H1 (cell line): Measurements from ENCODE around the gene TMEM203. TPM values are rescaled to one million over a fixed set of nuclear protein-coding genes. Genes with fewer than 3 reads are reported as not detected.

Experiments used
- CTCF ChIA-PET: fragments of 300-600 bp; sonication (Branson Sonifier 250); formaldehyde crosslinking; loops from one replicate; lab custom pipeline; 2021; ENCODE audit not compliant: partially characterized antibody; lab: Charles Lee
- POLR2A ChIA-PET: fragments of 300-600 bp; sonication (Branson Sonifier 250); formaldehyde crosslinking; loops from one replicate; lab custom pipeline; 2021; ENCODE audit warnings: inconsistent platforms; ENCODE audit not compliant: partially characterized antibody; lab: Charles Lee
- DNase-seq, 2 experiments: peaks; one replicate each; pipeline versions ENCODE4 v3.0.0 to v3.0.0-alpha.2; 2010 to 2022; ENCODE audit warnings: low spot score in 2 of 2, low read depth in 1 of 2, mixed read lengths in 1 of 2
- FAIRE-seq: peaks from 2 replicates; lab custom pipeline; 2011; peaks lifted over from hg19 to GRCh38; lab: Jason Lieb, UNC
- H2AFZ ChIP-seq: 2 replicates; pipeline ENCODE4 v1.8.1; 2012; ENCODE audit warnings: low read length, inconsistent platforms
- H2AK5ac ChIP-seq: 2 replicates; pipeline ENCODE4 v1.6.1; 2013; ENCODE audit warnings: low read depth, low read length
- H2BK120ac ChIP-seq: replicated peaks from 2 replicates; pipeline ENCODE3; 2013; ENCODE audit warnings: low read depth, low read length, inconsistent platforms
- H2BK12ac ChIP-seq: 2 replicates; pipeline ENCODE4 v1.6.1; 2013; ENCODE audit warnings: low read depth, low read length
- H2BK15ac ChIP-seq: 2 replicates; pipeline ENCODE4 v1.6.1; 2013; ENCODE audit warnings: low read length
- H2BK20ac ChIP-seq: 2 replicates; pipeline ENCODE4 v1.6.1; 2013; ENCODE audit warnings: low read length
- H2BK5ac ChIP-seq: 2 replicates; pipeline ENCODE4 v1.6.1; 2013; ENCODE audit warnings: low read depth, low read length
- H3K14ac ChIP-seq: 2 replicates; pipeline ENCODE4 v1.6.1; 2013; ENCODE audit warnings: inconsistent platforms; ENCODE audit not compliant: insufficient read length
- H3K18ac ChIP-seq: 2 replicates; pipeline ENCODE4 v1.6.1; 2013; ENCODE audit warnings: low read length; ENCODE audit errors: extremely low read depth
- H3K23ac ChIP-seq: 2 replicates; pipeline ENCODE4 v1.6.1; 2013; ENCODE audit warnings: inconsistent platforms; ENCODE audit not compliant: insufficient read length
- H3K23me2 ChIP-seq: 2 replicates; pipeline ENCODE4 v1.6.1; 2013; ENCODE audit warnings: low read depth, low read length
- H3K27ac ChIP-seq: 2 replicates; pipeline ENCODE4 v1.6.1; 2011; ENCODE audit warnings: low read depth, low read length, inconsistent platforms
- H3K27me3 ChIP-seq, 4 experiments: replicated peaks in 1 of 4; 1 replicate in 1 of 4; 2 replicates in 3 of 4; pipeline versions ENCODE4 v1.6.1 to v1.8.1; 2011 to 2013; ENCODE audit warnings: low read length in 3 of 4, mild to moderate bottlenecking in 3 of 4, inconsistent platforms in 2 of 4, mixed read lengths in 2 of 4, moderate library complexity in 1 of 4; ENCODE audit not compliant: control insufficient read depth in 3 of 4, insufficient read depth in 3 of 4; ENCODE audit errors: extremely low read depth in 1 of 4
- H3K36me3 ChIP-seq, 4 experiments: 2 replicates each; pipeline versions ENCODE4 v1.6.1 to v1.8.1; 2011 to 2013; ENCODE audit warnings: mild to moderate bottlenecking in 4 of 4, low read length in 3 of 4, moderate library complexity in 2 of 4, control low read depth in 1 of 4, inconsistent platforms in 1 of 4; ENCODE audit not compliant: insufficient read depth in 4 of 4, control insufficient read depth in 2 of 4
- H3K4ac ChIP-seq: replicated peaks from 2 replicates; pipeline ENCODE3; 2013; ENCODE audit warnings: low read length, low read depth, mixed read lengths, inconsistent platforms; ENCODE audit not compliant: insufficient read length
- H3K4me1 ChIP-seq, 4 experiments: replicated peaks in 1 of 4; 1 replicate in 1 of 4; 2 replicates in 3 of 4; pipeline versions ENCODE4 v1.6.1 to v1.8.1; 2011 to 2013; ENCODE audit warnings: low read length in 3 of 4, inconsistent platforms in 2 of 4, mixed read lengths in 1 of 4; ENCODE audit not compliant: insufficient read depth in 4 of 4, control insufficient read depth in 3 of 4
- H3K4me2 ChIP-seq, 2 experiments: 2 replicates each; pipeline versions ENCODE4 v1.6.1 to v1.8.1; 2011 to 2013; ENCODE audit warnings: low read depth in 2 of 2, low read length in 2 of 2, control low read depth in 1 of 2, inconsistent platforms in 1 of 2, mild to moderate bottlenecking in 1 of 2; ENCODE audit not compliant: insufficient read depth in 1 of 2
- H3K4me3 ChIP-seq, 4 experiments: fragments of 200-600, 300-600 bp in 1 of 4; sonication (generic), shearing (Covaris generic), sonication (Bioruptor Twin) in 1 of 4; 2 replicates each; pipeline versions ENCODE4 v1.5.1 to v1.8.1; 2011 to 2016; ENCODE audit warnings: low read length in 4 of 4, low read depth in 3 of 4, control low read depth in 2 of 4, inconsistent platforms in 2 of 4, mild to moderate bottlenecking in 2 of 4, mixed read lengths in 1 of 4, moderate library complexity in 1 of 4; ENCODE audit not compliant: insufficient read depth in 2 of 4; ENCODE audit errors: extremely low read depth in 1 of 4
- H3K56ac ChIP-seq: replicated peaks from 2 replicates; pipeline ENCODE3; 2013; ENCODE audit warnings: low read depth, mild to moderate bottlenecking, mixed read lengths, low read length, inconsistent platforms; ENCODE audit not compliant: insufficient read length
- H3K79me1 ChIP-seq: 2 replicates; pipeline ENCODE4 v1.6.1; 2013; ENCODE audit warnings: low read depth, low read length, control low read depth
- H3K79me2 ChIP-seq, 2 experiments: 2 replicates each; pipeline versions ENCODE4 v1.6.1 to v1.8.1; 2012 to 2013; ENCODE audit warnings: low read length in 2 of 2, mild to moderate bottlenecking in 2 of 2, inconsistent platforms in 1 of 2; ENCODE audit not compliant: insufficient read depth in 2 of 2, control insufficient read depth in 1 of 2
- H3K9ac ChIP-seq, 4 experiments: replicated peaks in 1 of 4; 1 replicate in 1 of 4; 2 replicates in 3 of 4; pipeline versions ENCODE4 v1.6.1 to v1.8.1; 2011 to 2013; ENCODE audit warnings: low read depth in 3 of 4, low read length in 3 of 4, control low read depth in 2 of 4, mild to moderate bottlenecking in 2 of 4, moderate library complexity in 2 of 4, inconsistent platforms in 1 of 4; ENCODE audit errors: extremely low read depth in 1 of 4
- H3K9me3 ChIP-seq, 2 experiments: 2 replicates each; pipeline versions ENCODE4 v1.6.1 to v1.8.1; 2012 to 2013; ENCODE audit warnings: mild to moderate bottlenecking in 2 of 2, moderate library complexity in 2 of 2, control low read depth in 1 of 2, inconsistent platforms in 1 of 2, low read depth in 1 of 2, low read length in 1 of 2, mixed read lengths in 1 of 2; ENCODE audit not compliant: insufficient read depth in 2 of 2
- H4K20me1 ChIP-seq, 2 experiments: replicated peaks in 1 of 2; 2 replicates each; pipeline versions ENCODE3 to v1.8.1; 2011 to 2013; ENCODE audit warnings: inconsistent platforms in 2 of 2, low read length in 2 of 2, mild to moderate bottlenecking in 1 of 2; ENCODE audit not compliant: insufficient read depth in 2 of 2, control insufficient read depth in 1 of 2
- H4K5ac ChIP-seq: 2 replicates; pipeline ENCODE4 v1.6.1; 2013; ENCODE audit warnings: low read length, low read depth, mixed read lengths, inconsistent platforms; ENCODE audit not compliant: insufficient read length
- H4K8ac ChIP-seq: 2 replicates; pipeline ENCODE4 v1.8.0; 2013; ENCODE audit warnings: mild to moderate bottlenecking, moderate library complexity, low read length, inconsistent platforms; ENCODE audit not compliant: insufficient read depth; ENCODE audit errors: extremely low read depth
- H4K91ac ChIP-seq: replicated peaks from 2 replicates; pipeline ENCODE3; 2013; ENCODE audit warnings: low read length, mixed read lengths, inconsistent platforms; ENCODE audit not compliant: insufficient read length
- CBX5 ChIP-seq: fragments of 300-800, 300-1000 bp; sonication (generic); IDR thresholded peaks from 2 replicates; pipeline ENCODE4 v1.7.1; 2016; ENCODE audit warnings: antibody characterized with exemption, low read length, low read depth
- E2F6 ChIP-seq: IDR thresholded peaks from 2 replicates; pipeline ENCODE4 v1.6.1; 2012; ENCODE audit warnings: inconsistent platforms
- GABPA ChIP-seq: IDR thresholded peaks from 2 replicates; pipeline ENCODE4 v1.6.1; 2011; ENCODE audit warnings: mild to moderate bottlenecking, low read length, moderate library complexity, borderline replicate concordance; ENCODE audit not compliant: insufficient read depth
- HDAC6 ChIP-seq: IDR thresholded peaks from one replicate; pipeline ENCODE4 v1.7.1; 2012; ENCODE audit warnings: low read depth, mild to moderate bottlenecking, inconsistent platforms, low read length, moderate library complexity
- JUND ChIP-seq: IDR thresholded peaks from 2 replicates; pipeline ENCODE4 v1.6.1; 2011; ENCODE audit warnings: mild to moderate bottlenecking, improper control_type of control experiment, low read length
- KDM5A ChIP-seq: fragments of 200-600 bp; IDR thresholded peaks from 2 replicates; pipeline ENCODE4 v1.7.1; 2012; ENCODE audit warnings: mild to moderate bottlenecking, low read length, inconsistent platforms, mixed read lengths
- SIN3A ChIP-seq, 2 experiments: IDR thresholded peaks in 1 of 2; conservative IDR thresholded peaks in 1 of 2; 2 replicates each; pipeline ENCODE4 v1.6.1; 2011 to 2012; ENCODE audit warnings: low read length in 2 of 2, improper control_type of control experiment in 1 of 2, low read depth in 1 of 2, mild to moderate bottlenecking in 1 of 2
- TAF7 ChIP-seq: optimal IDR thresholded peaks from 2 replicates; pipeline ENCODE3; 2011; ENCODE audit warnings: low read depth, mild to moderate bottlenecking, inconsistent platforms, low read length, moderate library complexity, borderline replicate concordance
- YY1 ChIP-seq: IDR thresholded peaks from 2 replicates; pipeline ENCODE4 v1.6.1; 2011; ENCODE audit warnings: low read depth, mild to moderate bottlenecking, low read length
- WGBS, 2 experiments: shearing (Covaris generic) in 1 of 2; methylation state at CpG; one replicate each; pipeline versions ENCODE4 v1.1.6 to v1.1.7; 2013 to 2015; ENCODE audit warnings: low lambda C conversion rate in 2 of 2, mixed read lengths in 2 of 2, inconsistent platforms in 1 of 2, low coverage in 1 of 2, missing lambda C conversion rate in 1 of 2; ENCODE audit not compliant: insufficient replicate concordance in 2 of 2, insufficient coverage in 1 of 2, insufficient read length in 1 of 2; ENCODE audit errors: extremely low coverage in 1 of 2, missing lambda C conversion rate in 1 of 2; 5-methylcytosine and 5-hydroxymethylcytosine counted together
- polyA plus RNA-seq, 7 experiments: library from polyadenylated mRNA; depleted of rRNA in 3 of 7; stranded (reverse) in 5 of 7; unstranded in 2 of 7; fragments of >200 nt in 5 of 7; fragments of 200-250 nt in 2 of 7; gene quantifications; 1 replicate in 5 of 7; 2 replicates in 1 of 7; 4 replicates in 1 of 7; pipeline versions ENCODE4 v1.2.1 to v1.2.3, GENCODE V29; 2011 to 2013; ENCODE audit warnings: missing spikeins in 2 of 7, mixed read lengths in 2 of 7
- total RNA-seq: library from RNA; stranded (reverse); fragmentation: NEBNext Ultra II Directional; extraction: Animal tissue kit (Norgen Biotek cat#: 25700); gene quantifications from 2 replicates; pipeline ENCODE4 v1.2.1, GENCODE V29; 2021

TMEM203 gene
- total and polyA plus RNA-seq, 2 of the 8 experiments (the other 6 are each of a cell fraction or from before 2014, with no cell fraction given): 44.1 to 57.1 TPM

GRCh38 chr9:137158625-137159024, 46.8 kb downstream of the TMEM203 start:
- Histone ChIP-seq H4K8ac (no peak overlapping the region), H2BK20ac (no peak overlapping the region), H3K79me2 (no peaks in the 10 kb centered on the region), H4K5ac (no peak overlapping the region), H3K4me2 (no peak overlapping the region), H2BK120ac (no peak overlapping the region), H3K23me2 (peaks cover 10% of the 10 kb centered on the region; the same call in 1 of the 2 replicates), H3K18ac (no peak overlapping the region), H3K4me3 (no peak overlapping the region), H4K20me1 (peaks cover 0 to 21% of the 10 kb centered on the region in 2 experiments), H3K14ac (no peak overlapping the region), H2BK12ac (no peak overlapping the region), H3K4ac (no peak overlapping the region), H3K79me1 (no peaks in the 10 kb centered on the region; the same call in 1 of the 2 replicates), H2BK15ac (0 out of 2 replicates have a peak overlapping the region, but pooled peaks have one; percentile 46), H3K56ac (no peak overlapping the region), H3K36me3 (no peaks in the 10 kb centered on the region), H3K27ac (no peak overlapping the region), H4K91ac (no peak overlapping the region), H3K23ac (no peak overlapping the region), H3K9me3 (no peaks in the 10 kb centered on the region), H3K9ac (no peak overlapping the region), H2AK5ac (no peak overlapping the region), H3K4me1 (peaks cover 0 to 13% (median 12%) of the 10 kb centered on the region in 4 experiments; a peak in 6 of 7 replicates), H3K27me3 (peaks cover 49 to 87% (median 84%) of the 10 kb centered on the region in 4 experiments), H2BK5ac (no peak overlapping the region), H2AFZ (no peak overlapping the region)
- DNase-seq (no peak), FAIRE-seq (no peak)
- ChIA-PET CTCF (interaction anchor here (1.1 to 1.3 kb wide), 2 partner anchors 16 to 129 kb away, joined by 4 read pairs; no protein-coding TSS in a partner anchor), POLR2A (interaction anchor here (1.1 to 2.9 kb wide), 2 partner anchors 11 to 82 kb away, joined by 3 to 7 read pairs; partner anchors contain the start of genes LRRC26 and TUBB4B)
- 80% methylated on average over 3 of the region's 4 CpGs; no CpG with 5 or more reads in 1 of the 2 experiments for WGBS, 2 experiments
- TF ChIP-seq KDM5A (no peak), HDAC6 (no peak), YY1 (no peak), CBX5 (no peak), GABPA (no peak), JUND (no peak), SIN3A (conservative IDR thresholded peaks at IDR 0.05 in 1 of 2, IDR thresholded peaks at IDR 0.05 in 1 of 2; ENCODE audit: low read depth in 1 of 2, low read length in 2 of 2) (no peak), E2F6 (no peak), TAF7 (no peak)
